Smooth muscle cell (in vitro differentiated cells): ENCODE measurements around the gene ANKRD9. TPM values are rescaled to one million over a fixed set of nuclear protein-coding genes. Genes with fewer than 3 reads are reported as not detected.

Source experiments
- DNase-seq: peaks from one replicate; lab custom pipeline; 2025; ENCODE audit not compliant: unreplicated experiment; lab: John Stamatoyannopoulos, UW
- H2AFZ ChIP-seq: fragments of 200-600 bp; sonication (generic); 2 replicates; pipeline ENCODE4 v1.6.0; 2016; ENCODE audit warnings: antibody characterized with exemption, low read depth, mild to moderate bottlenecking
- H3F3A ChIP-seq: fragments of 200-600 bp; sonication (generic); 2 replicates; pipeline ENCODE4 v1.6.0; 2017; ENCODE audit warnings: antibody characterized with exemption, low read depth
- H3K27ac ChIP-seq: fragments of 200-600 bp; sonication (generic); 2 replicates; pipeline ENCODE4 v1.5.1; 2016; ENCODE audit warnings: low read depth, mild to moderate bottlenecking
- H3K27me3 ChIP-seq: fragments of 200-600 bp; sonication (generic); 2 replicates; pipeline ENCODE4 v1.6.1; 2016; ENCODE audit warnings: low read depth, mild to moderate bottlenecking
- H3K36me3 ChIP-seq: fragments of 200-600 bp; sonication (generic); 2 replicates; pipeline ENCODE4 v1.5.1; 2016; ENCODE audit warnings: low read depth
- H3K4me1 ChIP-seq: fragments of 200-600 bp; sonication (generic); 2 replicates; pipeline ENCODE4 v1.5.1; 2016; ENCODE audit warnings: low read depth
- H3K4me2 ChIP-seq: fragments of 200-600 bp; sonication (generic); 2 replicates; pipeline ENCODE4 v1.6.0; 2016; ENCODE audit warnings: mild to moderate bottlenecking
- H3K4me3 ChIP-seq: fragments of 200-600 bp; sonication (generic); 2 replicates; pipeline ENCODE4 v1.5.1; 2016; ENCODE audit warnings: mild to moderate bottlenecking
- H3K79me2 ChIP-seq: fragments of 200-600 bp; sonication (generic); 2 replicates; pipeline ENCODE4 v1.6.0; 2016; ENCODE audit warnings: low read depth, mild to moderate bottlenecking
- H3K9ac ChIP-seq: fragments of 200-600 bp; sonication (generic); 2 replicates; pipeline ENCODE4 v1.6.0; 2016; ENCODE audit warnings: low read depth
- H3K9me3 ChIP-seq: fragments of 200-600 bp; sonication (generic); replicated peaks from 2 replicates; pipeline ENCODE4 v1.5.1; 2016; ENCODE audit warnings: low read depth
- H4K20me1 ChIP-seq: fragments of 200-600 bp; sonication (generic); 2 replicates; pipeline ENCODE4 v1.6.0; 2016; ENCODE audit warnings: low read depth
- WGBS: methylation state at CpG from one replicate; pipeline ENCODE4 v1.1.7; 2016; ENCODE audit warnings: low lambda C conversion rate; 5-methylcytosine and 5-hydroxymethylcytosine counted together
- polyA plus RNA-seq: library from polyadenylated mRNA; unstranded; fragments of >200 nt; fragmentation: Nextera tagmentation; extraction: Ambion mirVana; gene quantifications from 2 replicates; pipeline ENCODE4 v1.2.1, GENCODE V29; 2016
- total RNA-seq: library from RNA; depleted of rRNA; stranded (reverse); fragments of >200 nt; gene quantifications from 2 replicates; pipeline ENCODE4 v1.2.3, GENCODE V29; 2014
- TF ChIP-seq, protein P1 (sequence below): fragments of 200-600 bp; sonication (generic); IDR thresholded peaks from 2 replicates; pipeline ENCODE4 v1.5.1; 2017; ENCODE audit warnings: borderline replicate concordance, mild to moderate bottlenecking, antibody characterized with exemption; ENCODE audit not compliant: insufficient read depth, poor library complexity, severe bottlenecking

Gene ANKRD9
- total and polyA plus RNA-seq, 2 experiments from 2014 or later: 17.2 to 38.9 TPM

DNA sequence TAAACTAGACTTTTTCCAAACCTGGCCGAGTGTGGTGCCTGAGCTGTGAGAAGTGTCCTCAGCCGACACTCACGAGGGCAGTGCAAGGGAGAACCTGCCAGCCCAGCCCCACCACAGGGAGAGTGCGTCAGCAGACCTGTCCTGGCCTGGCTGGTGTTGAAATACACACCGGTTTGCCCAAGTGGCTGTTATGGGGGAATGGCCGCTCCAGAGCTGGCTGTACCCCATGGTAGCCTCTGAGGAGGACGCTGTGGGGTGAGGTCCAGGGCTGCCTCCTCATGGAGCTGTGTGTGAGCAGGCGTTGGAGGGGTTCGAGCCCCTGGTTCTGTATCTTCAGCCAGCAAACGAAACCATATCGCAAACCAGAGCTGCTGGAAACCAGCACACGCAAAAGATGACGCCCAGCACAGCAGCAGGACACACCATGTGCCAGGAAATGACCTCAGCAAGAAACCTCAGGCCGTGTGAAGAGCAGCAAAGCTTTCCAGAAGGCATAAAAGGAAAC is 9.4 kb downstream of the ANKRD9 start:
- Histone ChIP-seq H4K20me1 (no peaks in the 10 kb centered on the region), H3K4me1 (no peaks in the 10 kb centered on the region), H3K36me3 (no peaks in the 10 kb centered on the region), H2AFZ (no peak overlapping the region), H3K9me3 (no peaks in the 10 kb centered on the region), H3K27me3 (no peaks in the 10 kb centered on the region), H3K79me2 (no peaks in the 10 kb centered on the region), H3K4me3 (no peak overlapping the region), H3K9ac (no peak overlapping the region), H3K27ac (peak overlapping the region; percentile 6), H3K4me2 (no peak overlapping the region), H3F3A (no peaks in the 10 kb centered on the region)
- DNase-seq: no peak
- 77% methylated on average over 14 of the region's 14 CpGs for WGBS
- TF ChIP-seq, protein P1, sequence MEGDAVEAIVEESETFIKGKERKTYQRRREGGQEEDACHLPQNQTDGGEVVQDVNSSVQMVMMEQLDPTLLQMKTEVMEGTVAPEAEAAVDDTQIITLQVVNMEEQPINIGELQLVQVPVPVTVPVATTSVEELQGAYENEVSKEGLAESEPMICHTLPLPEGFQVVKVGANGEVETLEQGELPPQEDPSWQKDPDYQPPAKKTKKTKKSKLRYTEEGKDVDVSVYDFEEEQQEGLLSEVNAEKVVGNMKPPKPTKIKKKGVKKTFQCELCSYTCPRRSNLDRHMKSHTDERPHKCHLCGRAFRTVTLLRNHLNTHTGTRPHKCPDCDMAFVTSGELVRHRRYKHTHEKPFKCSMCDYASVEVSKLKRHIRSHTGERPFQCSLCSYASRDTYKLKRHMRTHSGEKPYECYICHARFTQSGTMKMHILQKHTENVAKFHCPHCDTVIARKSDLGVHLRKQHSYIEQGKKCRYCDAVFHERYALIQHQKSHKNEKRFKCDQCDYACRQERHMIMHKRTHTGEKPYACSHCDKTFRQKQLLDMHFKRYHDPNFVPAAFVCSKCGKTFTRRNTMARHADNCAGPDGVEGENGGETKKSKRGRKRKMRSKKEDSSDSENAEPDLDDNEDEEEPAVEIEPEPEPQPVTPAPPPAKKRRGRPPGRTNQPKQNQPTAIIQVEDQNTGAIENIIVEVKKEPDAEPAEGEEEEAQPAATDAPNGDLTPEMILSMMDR: no peak

DNA sequence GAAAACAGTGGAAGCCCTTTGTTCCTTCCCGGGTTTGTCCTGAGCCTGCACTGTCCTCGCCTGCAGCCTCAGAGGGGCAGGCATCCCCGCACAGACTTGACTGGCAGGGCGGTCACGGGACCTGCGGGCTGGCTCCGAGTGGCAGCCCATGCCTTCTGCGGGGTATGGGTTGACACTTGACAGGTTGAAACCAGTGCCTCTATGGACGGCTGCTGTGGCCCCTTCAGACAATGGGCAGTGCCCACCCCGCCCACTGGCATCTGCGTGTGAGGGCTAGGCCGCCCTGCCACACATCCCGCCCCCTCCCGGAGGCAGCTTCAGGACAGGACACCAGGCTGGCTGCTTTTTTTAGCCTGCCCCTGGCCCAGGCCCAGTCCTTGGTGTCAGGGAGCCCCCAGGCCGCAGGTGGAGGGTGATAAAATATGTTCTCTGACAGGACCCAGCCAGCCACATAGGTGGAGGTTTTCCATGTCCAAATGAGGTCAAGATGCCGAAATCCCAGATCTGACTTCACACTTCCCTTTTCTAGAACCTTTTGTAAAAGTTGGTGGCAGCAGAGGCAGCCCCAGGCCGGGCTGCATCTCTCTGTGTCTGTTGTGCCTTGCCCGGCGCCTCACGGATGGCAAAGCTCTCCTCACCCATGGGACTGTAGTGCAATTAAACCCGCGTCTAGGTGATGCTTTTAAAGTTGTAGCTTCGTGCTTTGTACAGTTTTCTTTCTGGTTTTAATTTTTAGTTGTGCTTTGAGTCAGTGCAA is 10.0 kb downstream of the ANKRD9 start:
- H3K4me1 ChIP-seq: no peaks in the 10 kb centered on the region
- H3K4me3 ChIP-seq: no peak overlapping the region
- no peak overlapping the region for H2AFZ ChIP-seq
- H3K9me3 ChIP-seq: no peaks in the 10 kb centered on the region
- H3K9ac ChIP-seq: no peak overlapping the region
- WGBS: 93% methylated on average over 23 of the region's 23 CpGs
- no peaks in the 10 kb centered on the region for H3F3A ChIP-seq
- no peaks in the 10 kb centered on the region for H4K20me1 ChIP-seq
- no peak for DNase-seq
- no peaks in the 10 kb centered on the region for H3K36me3 ChIP-seq
- H3K79me2 ChIP-seq: no peaks in the 10 kb centered on the region
- no peak overlapping the region for H3K4me2 ChIP-seq
- no peaks in the 10 kb centered on the region for H3K27me3 ChIP-seq
- TF ChIP-seq, protein P1: no peak
- peak overlapping the region; percentile 6 for H3K27ac ChIP-seq

- Histone ChIP-seq H3K4me3 (no peak overlapping the region), H3F3A (no peaks in the 10 kb centered on the region), H3K4me2 (no peak overlapping the region), H2AFZ (no peak overlapping the region), H3K9me3 (no peaks in the 10 kb centered on the region), H3K79me2 (no peaks in the 10 kb centered on the region), H4K20me1 (no peaks in the 10 kb centered on the region), H3K27ac (no peak overlapping the region), H3K27me3 (no peaks in the 10 kb centered on the region), H3K4me1 (no peaks in the 10 kb centered on the region), H3K9ac (no peak overlapping the region), H3K36me3 (no peaks in the 10 kb centered on the region)
- TF ChIP-seq, protein P1: no peak
- DNase-seq: no peak
- WGBS: 97% methylated on average over 20 of the region's 21 CpGs
These were observed 10.8 kb downstream of the ANKRD9 start for GRCh38 chr14:102498678-102499265.
